B cell (primary cell): ENCODE data around the gene GADL1. TPM values are rescaled to one million over a fixed set of nuclear protein-coding genes. Genes with fewer than 3 reads are reported as not detected.
A peak's percentile ranks its signal among the peaks of the same experiment; 100 is the strongest.

ENCODE experiments used
- ATAC-seq: fragments of 200-7000 bp; cut with Tn5 transposase; one replicate; pipeline ENCODE4 v1.10.0; 2021; ENCODE audit warnings: low read depth, mild to moderate bottlenecking, moderate number of reproducible peaks, moderate library complexity
- CTCF ChIA-PET: fragments of 350-600 bp; sonication (Branson Sonifier 250); formaldehyde crosslinking; loops from one replicate; lab custom pipeline; 2021; ENCODE audit warnings: antibody characterized with exemption, inconsistent platforms; lab: Charles Lee
- POLR2A ChIA-PET: fragments of 350-600 bp; sonication (Branson Sonifier 250); formaldehyde crosslinking; loops from one replicate; lab custom pipeline; 2021; ENCODE audit warnings: antibody characterized with exemption; lab: Charles Lee
- DNase-seq: peaks from one replicate; pipeline ENCODE4 v3.0.0; 2013
- H2AFZ ChIP-seq: 2 replicates; pipeline ENCODE4 v1.6.1; 2012; ENCODE audit warnings: mild to moderate bottlenecking, low read depth, low read length; ENCODE audit not compliant: insufficient read depth, poor library complexity, severe bottlenecking
- H3K27ac ChIP-seq, 2 donors: 1 replicate in 1 of 2; 2 replicates in 1 of 2; pipeline ENCODE4 v1.5.1; 2012 to 2013; ENCODE audit warnings: low read length in 2 of 2, mild to moderate bottlenecking in 2 of 2, moderate library complexity in 1 of 2
- H3K27me3 ChIP-seq, 4 experiments: fragments of 200-600 bp in 1 of 4; sonication (generic) in 1 of 4; replicated peaks in 1 of 4; 1 replicate in 2 of 4; 2 replicates in 2 of 4; pipeline versions ENCODE4 v1.6.1 to v1.7.0; 2013 to 2016; ENCODE audit warnings: low read length in 3 of 4, mild to moderate bottlenecking in 2 of 4, mixed read lengths in 1 of 4, moderate library complexity in 1 of 4; ENCODE audit not compliant: insufficient read depth in 4 of 4, control insufficient read depth in 3 of 4; ENCODE audit errors: control extremely low read depth in 1 of 4
- H3K36me3 ChIP-seq, 2 experiments: replicated peaks in 1 of 2; 1 replicate in 1 of 2; 2 replicates in 1 of 2; pipeline versions ENCODE4 v1.6.1 to v1.7.1; 2013; ENCODE audit warnings: low read length in 1 of 2; ENCODE audit not compliant: insufficient read depth in 2 of 2, control insufficient read depth in 1 of 2; ENCODE audit errors: control extremely low read depth in 1 of 2, extremely low read depth in 1 of 2
- H3K4me1 ChIP-seq, 2 donors: fragments of 200-600 bp in 1 of 2; sonication (generic) in 1 of 2; 1 replicate in 1 of 2; 2 replicates in 1 of 2; pipeline versions ENCODE4 v1.5.1 to v1.6.1; 2013 to 2017; ENCODE audit warnings: low read length in 2 of 2; ENCODE audit not compliant: control insufficient read depth in 2 of 2, insufficient read depth in 2 of 2
- H3K4me2 ChIP-seq: replicated peaks from 2 replicates; pipeline ENCODE3; 2012; ENCODE audit warnings: mild to moderate bottlenecking, low read depth, low read length; ENCODE audit not compliant: poor library complexity, severe bottlenecking
- H3K4me3 ChIP-seq, 5 experiments: fragments of 200-600 bp in 1 of 5; sonication (generic) in 1 of 5; 1 replicate in 3 of 5; 2 replicates in 2 of 5; pipeline versions ENCODE4 v1.5.1 to v1.7.0; 2011 to 2016; ENCODE audit warnings: low read length in 4 of 5, mild to moderate bottlenecking in 4 of 5, low read depth in 2 of 5, control low read depth in 1 of 5, moderate library complexity in 1 of 5; ENCODE audit not compliant: insufficient read depth in 1 of 5; ENCODE audit errors: control extremely low read depth in 1 of 5, extremely low read depth in 1 of 5
- H3K79me2 ChIP-seq: fragments of 200-600 bp; sonication (generic); one replicate; pipeline ENCODE4 v1.6.0; 2016; ENCODE audit warnings: low read length; ENCODE audit not compliant: control insufficient read depth, insufficient read depth
- H3K9ac ChIP-seq: fragments of 200-600 bp; sonication (generic); 2 replicates; pipeline ENCODE4 v1.6.1; 2017; ENCODE audit warnings: mild to moderate bottlenecking, low read length, moderate library complexity
- H3K9me3 ChIP-seq, 3 donors: one replicate each; pipeline versions ENCODE4 v1.6.1 to v1.7.1; 2013; ENCODE audit warnings: low read length in 2 of 3; ENCODE audit not compliant: control insufficient read depth in 2 of 3, insufficient read depth in 1 of 3; ENCODE audit errors: control extremely low read depth in 1 of 3
- H4K20me1 ChIP-seq: 2 replicates; pipeline ENCODE4 v1.6.0; 2012; ENCODE audit warnings: mild to moderate bottlenecking, low read length; ENCODE audit not compliant: insufficient read depth, control insufficient read depth, poor library complexity, severe bottlenecking
- H3K27ac Mint-ChIP-seq: one replicate; pipeline ENCODE4 v1.8.0; 2021; ENCODE audit warnings: mixed read lengths
- H3K27me3 Mint-ChIP-seq: one replicate; pipeline ENCODE4 v1.8.0; 2021; ENCODE audit warnings: mixed read lengths
- H3K4me1 Mint-ChIP-seq: one replicate; pipeline ENCODE4 v1.8.0; 2021; ENCODE audit warnings: mixed read lengths
- H3K4me3 Mint-ChIP-seq: one replicate; pipeline ENCODE4 v1.8.0; 2021; ENCODE audit warnings: mixed read lengths
- H3K9me3 Mint-ChIP-seq: one replicate; pipeline ENCODE4 v1.8.0; 2022; ENCODE audit warnings: mixed read lengths; ENCODE audit not compliant: insufficient read depth
- EZH2 ChIP-seq: IDR thresholded peaks from 2 replicates; pipeline ENCODE4 v1.6.1; 2012; ENCODE audit warnings: borderline replicate concordance, low read depth, mild to moderate bottlenecking, moderate library complexity, low read length; ENCODE audit not compliant: insufficient read depth, poor library complexity, severe bottlenecking
- WGBS: methylation state at CpG from one replicate; pipeline ENCODE4 v1.1.5; 2013; ENCODE audit warnings: missing lambda C conversion rate; ENCODE audit not compliant: insufficient coverage; 5-methylcytosine and 5-hydroxymethylcytosine counted together
- intact Hi-C: fragments of 100-400 bp; cut with micrococcal nuclease; formaldehyde crosslinking; loops from one replicate; pipeline ENCODE4 v1.10.0; 2022
- polyA plus RNA-seq: library from polyadenylated mRNA; depleted of rRNA; stranded (reverse); fragments of >200 nt; gene quantifications from 2 replicates; pipeline ENCODE4 v1.2.3, GENCODE V29; 2012
- total RNA-seq, 2 donors: library from RNA; stranded (reverse); fragments of 120-200 nt in 1 of 2; gene quantifications; 1 replicate in 1 of 2; 2 replicates in 1 of 2; pipeline versions ENCODE4 v1.2.3 to v1.2.4, GENCODE V29; 2013 to 2022
- TF ChIP-seq, protein P1 (sequence below): fragments of 200-600 bp; IDR thresholded peaks from one replicate; pipeline ENCODE4 v1.8.0; 2022; ENCODE audit warnings: antibody characterized with exemption, mild to moderate bottlenecking

GADL1 gene
- total and polyA plus RNA-seq, 2 donors (not counting 1 experiment from before 2014, with no cell fraction given) = not detected

DNA sequence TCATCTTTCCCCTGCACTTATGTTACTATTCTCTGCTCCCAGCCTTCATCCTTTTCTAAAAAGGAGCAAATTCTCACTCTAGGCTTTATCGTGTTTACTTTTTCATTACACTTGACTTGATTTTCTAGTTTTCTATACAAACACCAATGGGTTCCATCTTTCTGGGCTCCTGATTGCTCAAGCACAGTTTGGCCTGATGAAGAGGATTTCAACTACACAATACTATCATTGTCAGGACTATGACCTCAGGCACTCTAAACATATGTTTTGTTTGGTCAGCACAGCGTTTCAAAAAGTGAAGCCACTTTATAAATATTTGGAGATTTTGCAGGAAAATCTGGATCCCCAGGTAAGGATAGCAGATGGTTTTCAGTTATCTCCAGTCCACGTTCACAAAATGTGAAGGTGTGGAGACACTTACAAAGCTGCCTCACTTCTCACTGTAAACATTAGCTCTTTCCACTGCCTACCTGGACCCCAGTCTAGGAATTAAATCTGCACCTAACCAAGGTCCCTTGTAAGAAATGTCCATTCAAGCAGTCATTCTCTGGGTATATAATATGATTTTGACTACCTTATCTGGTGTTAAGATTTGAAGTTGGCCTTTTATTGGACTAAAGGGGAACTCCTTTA lies 201.8 kb downstream of the GADL1 start:
- DNase-seq (no peak), ATAC-seq (no peak)
- H3K4me3 Mint-ChIP-seq = no peak overlapping the region
- Histone ChIP-seq H3K9ac (no peak overlapping the region), H2AFZ (no peak overlapping the region), H3K79me2 (peaks cover 14% of the 10 kb centered on the region), H3K4me2 (no peak overlapping the region), H3K27me3 (no peaks in the 10 kb centered on the region), H4K20me1 (peaks cover 10% of the 10 kb centered on the region), H3K36me3 (peaks cover 37 to 82% of the 10 kb centered on the region in 2 experiments), H3K27ac (peak overlapping the region in 1 of 2 donors; percentile 48), H3K4me1 (peaks cover 29 to 34% of the 10 kb centered on the region in 2 donors), H3K9me3 (no peaks in the 10 kb centered on the region), H3K4me3 (no peak overlapping the region)
- peaks cover 80% of the 10 kb centered on the region for H3K4me1 Mint-ChIP-seq
- ChIA-PET CTCF (interaction anchor here (0.6 to 9.2 kb wide), 55 partner anchors 8 to 651 kb away, joined by 3 to 113 read pairs (median 5); partner anchors contain the start of gene TGFBR2), POLR2A (no interaction called here)
- no peak for TF ChIP-seq EZH2
- TF ChIP-seq, protein P1, sequence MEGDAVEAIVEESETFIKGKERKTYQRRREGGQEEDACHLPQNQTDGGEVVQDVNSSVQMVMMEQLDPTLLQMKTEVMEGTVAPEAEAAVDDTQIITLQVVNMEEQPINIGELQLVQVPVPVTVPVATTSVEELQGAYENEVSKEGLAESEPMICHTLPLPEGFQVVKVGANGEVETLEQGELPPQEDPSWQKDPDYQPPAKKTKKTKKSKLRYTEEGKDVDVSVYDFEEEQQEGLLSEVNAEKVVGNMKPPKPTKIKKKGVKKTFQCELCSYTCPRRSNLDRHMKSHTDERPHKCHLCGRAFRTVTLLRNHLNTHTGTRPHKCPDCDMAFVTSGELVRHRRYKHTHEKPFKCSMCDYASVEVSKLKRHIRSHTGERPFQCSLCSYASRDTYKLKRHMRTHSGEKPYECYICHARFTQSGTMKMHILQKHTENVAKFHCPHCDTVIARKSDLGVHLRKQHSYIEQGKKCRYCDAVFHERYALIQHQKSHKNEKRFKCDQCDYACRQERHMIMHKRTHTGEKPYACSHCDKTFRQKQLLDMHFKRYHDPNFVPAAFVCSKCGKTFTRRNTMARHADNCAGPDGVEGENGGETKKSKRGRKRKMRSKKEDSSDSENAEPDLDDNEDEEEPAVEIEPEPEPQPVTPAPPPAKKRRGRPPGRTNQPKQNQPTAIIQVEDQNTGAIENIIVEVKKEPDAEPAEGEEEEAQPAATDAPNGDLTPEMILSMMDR = no peak
- WGBS = 96% methylated on average over 3 of the region's 3 CpGs
- H3K27me3 Mint-ChIP-seq = no peaks in the 10 kb centered on the region
- no peaks in the 10 kb centered on the region for H3K9me3 Mint-ChIP-seq
- intact Hi-C loops = loop anchor here (1.0 to 5.0 kb wide), 8 partner anchors 35 to 650 kb away; partner anchors contain the start of gene TGFBR2
- H3K27ac Mint-ChIP-seq = peak overlapping the region; percentile 34

DNA sequence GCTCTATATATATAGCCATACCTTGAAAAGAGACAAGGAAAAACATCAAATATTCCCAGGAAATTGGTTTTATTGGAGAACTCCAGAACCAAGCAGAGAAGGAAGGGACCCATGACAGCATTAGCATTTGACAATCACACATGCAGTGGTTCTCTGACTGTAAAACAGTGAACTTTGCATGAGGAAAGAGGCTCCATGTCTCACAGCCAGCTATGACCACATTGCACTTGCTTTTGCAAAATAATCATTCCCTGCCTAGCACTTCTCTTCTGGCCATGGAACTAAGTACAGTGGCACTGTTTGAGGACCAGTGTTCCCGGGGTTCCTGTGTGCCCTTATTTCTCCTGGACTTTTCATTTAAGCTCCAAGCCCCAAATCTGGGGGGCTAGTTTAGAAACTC lies 202.5 kb downstream of the GADL1 start:
- ChIA-PET POLR2A (no interaction called here), CTCF (interaction anchor here (0.8 to 9.2 kb wide), 14 partner anchors 31 to 650 kb away, joined by 3 to 113 read pairs (median 4); no protein-coding TSS in a partner anchor)
- H3K27ac ChIP-seq = peak overlapping the region in 1 of 2 donors; percentile 48

More for the DNA sequence above, 202.5 kb downstream of the GADL1 start:
- no peak overlapping the region for H3K4me3 Mint-ChIP-seq
- Histone ChIP-seq H4K20me1 (peaks cover 13% of the 10 kb centered on the region), H3K27me3 (no peaks in the 10 kb centered on the region), H3K4me3 (no peak overlapping the region), H3K9me3 (no peaks in the 10 kb centered on the region), H3K79me2 (peaks cover 18% of the 10 kb centered on the region), H3K36me3 (peaks cover 36 to 88% of the 10 kb centered on the region in 2 experiments), H2AFZ (no peak overlapping the region), H3K4me1 (peaks cover 29 to 34% of the 10 kb centered on the region in 2 donors), H3K4me2 (no peak overlapping the region), H3K9ac (no peak overlapping the region)
- no peaks in the 10 kb centered on the region for H3K27me3 Mint-ChIP-seq
- WGBS = 92% methylated on average over 1 of the region's 1 CpG
- intact Hi-C loops = loop anchor here (2.0 to 5.0 kb wide), 3 partner anchors 35 to 255 kb away; no protein-coding TSS in a partner anchor
- H3K4me1 Mint-ChIP-seq = peaks cover 77% of the 10 kb centered on the region
- DNase-seq = no peak
- peak overlapping the region; percentile 34 for H3K27ac Mint-ChIP-seq
- TF ChIP-seq EZH2 = no peak
- H3K9me3 Mint-ChIP-seq = no peaks in the 10 kb centered on the region
- ATAC-seq = no peak
